Fibroblast of villous mesenchyme (primary cell): ENCODE results near the gene AMIGO1. TPM values are rescaled to one million over a fixed set of nuclear protein-coding genes. Genes with fewer than 3 reads are reported as not detected.
A peak's percentile ranks its signal among the peaks of the same experiment; 100 is the strongest.

ENCODE experiments used
- DNase-seq: peaks from one replicate; pipeline ENCODE4 v3.0.0-alpha.2; 2010; ENCODE audit warnings: low read depth
- H3K4me3 ChIP-seq: 2 replicates; pipeline ENCODE4 v1.5.1; 2011; ENCODE audit warnings: low read depth, mild to moderate bottlenecking, low read length
- total RNA-seq: library from RNA; depleted of rRNA; stranded (reverse); fragments of >200 nt; gene quantifications from 2 replicates; pipeline ENCODE4 v1.2.3, GENCODE V29; 2012
- TF ChIP-seq, protein P1 (sequence below): IDR thresholded peaks from 2 replicates; pipeline ENCODE4 v1.5.1; 2012; ENCODE audit warnings: low read depth, mild to moderate bottlenecking, low read length; ENCODE audit not compliant: insufficient read depth

AMIGO1 gene
- total RNA-seq, 1 donor = 3.5 TPM

DNA sequence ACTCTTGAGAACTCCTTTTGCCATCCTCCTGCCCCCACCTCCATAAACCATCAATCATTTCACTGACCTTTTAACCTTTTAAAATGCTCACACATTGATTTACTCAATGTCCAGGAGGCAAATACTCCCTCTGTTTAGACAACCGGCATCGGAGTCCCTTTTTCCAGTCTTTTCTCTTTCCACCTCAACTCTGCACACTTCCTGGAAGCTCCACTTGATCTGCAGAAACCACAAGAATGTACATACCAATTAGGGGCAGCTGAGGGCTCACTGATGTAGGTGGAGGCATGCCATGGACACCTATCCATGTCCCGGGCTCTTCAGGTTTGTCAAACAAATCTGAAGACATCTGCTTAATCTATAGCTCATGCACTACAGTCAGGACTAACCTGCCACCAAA is 5.3 kb upstream of the AMIGO1 start:
- TF ChIP-seq, protein P1, sequence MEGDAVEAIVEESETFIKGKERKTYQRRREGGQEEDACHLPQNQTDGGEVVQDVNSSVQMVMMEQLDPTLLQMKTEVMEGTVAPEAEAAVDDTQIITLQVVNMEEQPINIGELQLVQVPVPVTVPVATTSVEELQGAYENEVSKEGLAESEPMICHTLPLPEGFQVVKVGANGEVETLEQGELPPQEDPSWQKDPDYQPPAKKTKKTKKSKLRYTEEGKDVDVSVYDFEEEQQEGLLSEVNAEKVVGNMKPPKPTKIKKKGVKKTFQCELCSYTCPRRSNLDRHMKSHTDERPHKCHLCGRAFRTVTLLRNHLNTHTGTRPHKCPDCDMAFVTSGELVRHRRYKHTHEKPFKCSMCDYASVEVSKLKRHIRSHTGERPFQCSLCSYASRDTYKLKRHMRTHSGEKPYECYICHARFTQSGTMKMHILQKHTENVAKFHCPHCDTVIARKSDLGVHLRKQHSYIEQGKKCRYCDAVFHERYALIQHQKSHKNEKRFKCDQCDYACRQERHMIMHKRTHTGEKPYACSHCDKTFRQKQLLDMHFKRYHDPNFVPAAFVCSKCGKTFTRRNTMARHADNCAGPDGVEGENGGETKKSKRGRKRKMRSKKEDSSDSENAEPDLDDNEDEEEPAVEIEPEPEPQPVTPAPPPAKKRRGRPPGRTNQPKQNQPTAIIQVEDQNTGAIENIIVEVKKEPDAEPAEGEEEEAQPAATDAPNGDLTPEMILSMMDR = no peak
- H3K4me3 ChIP-seq = no peak overlapping the region
- no peak for DNase-seq

DNA sequence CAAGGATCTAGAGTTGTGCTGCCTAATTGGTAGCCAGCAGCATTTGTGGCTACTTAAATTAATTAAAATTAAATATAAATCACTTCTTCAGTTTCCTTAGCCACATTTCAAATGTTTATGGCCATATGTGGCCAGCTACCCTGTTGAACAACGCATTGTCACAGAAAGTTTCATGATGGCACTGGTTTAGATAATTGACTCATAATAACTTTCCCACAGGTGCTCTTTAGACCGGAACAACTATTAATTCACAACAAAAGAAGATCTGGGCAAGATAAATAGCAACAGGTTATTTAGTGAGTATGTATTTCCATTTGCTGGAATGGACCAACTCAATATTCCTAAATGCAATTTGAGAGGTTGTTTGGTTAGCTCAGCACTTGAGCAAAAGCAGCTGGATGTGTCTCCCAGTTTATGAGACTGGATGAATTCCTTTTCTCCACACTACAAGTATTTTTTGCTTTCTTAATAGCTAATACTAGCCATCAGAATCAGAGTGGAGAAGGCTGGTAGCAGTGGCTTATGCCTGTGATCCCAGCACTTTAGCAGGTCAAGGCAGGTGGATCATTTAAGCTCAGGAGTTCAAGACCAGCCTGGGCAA is 3.7 kb upstream of the AMIGO1 start:
- no peak overlapping the region for H3K4me3 ChIP-seq
- TF ChIP-seq, protein P1 = no peak
- DNase-seq = peak; percentile 25

DNA sequence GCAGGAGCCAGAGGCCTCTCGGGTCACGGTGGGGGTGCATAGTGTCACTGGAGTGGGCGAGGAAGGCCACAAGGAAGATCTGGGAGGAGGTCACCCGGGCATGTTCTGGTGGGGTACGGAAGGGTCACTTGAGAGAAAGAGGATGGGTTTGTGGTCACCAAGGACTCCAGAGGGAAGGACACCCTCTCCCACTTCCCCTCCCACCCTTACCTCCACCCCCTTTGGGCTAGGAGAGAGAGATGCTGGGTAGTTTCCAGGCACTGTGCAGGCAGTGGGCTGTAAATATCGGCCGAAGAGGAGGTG is 703 bp downstream of the AMIGO1 start:
- TF ChIP-seq, protein P1 = no peak
- H3K4me3 ChIP-seq = no peak overlapping the region
- DNase-seq = no peak

DNA sequence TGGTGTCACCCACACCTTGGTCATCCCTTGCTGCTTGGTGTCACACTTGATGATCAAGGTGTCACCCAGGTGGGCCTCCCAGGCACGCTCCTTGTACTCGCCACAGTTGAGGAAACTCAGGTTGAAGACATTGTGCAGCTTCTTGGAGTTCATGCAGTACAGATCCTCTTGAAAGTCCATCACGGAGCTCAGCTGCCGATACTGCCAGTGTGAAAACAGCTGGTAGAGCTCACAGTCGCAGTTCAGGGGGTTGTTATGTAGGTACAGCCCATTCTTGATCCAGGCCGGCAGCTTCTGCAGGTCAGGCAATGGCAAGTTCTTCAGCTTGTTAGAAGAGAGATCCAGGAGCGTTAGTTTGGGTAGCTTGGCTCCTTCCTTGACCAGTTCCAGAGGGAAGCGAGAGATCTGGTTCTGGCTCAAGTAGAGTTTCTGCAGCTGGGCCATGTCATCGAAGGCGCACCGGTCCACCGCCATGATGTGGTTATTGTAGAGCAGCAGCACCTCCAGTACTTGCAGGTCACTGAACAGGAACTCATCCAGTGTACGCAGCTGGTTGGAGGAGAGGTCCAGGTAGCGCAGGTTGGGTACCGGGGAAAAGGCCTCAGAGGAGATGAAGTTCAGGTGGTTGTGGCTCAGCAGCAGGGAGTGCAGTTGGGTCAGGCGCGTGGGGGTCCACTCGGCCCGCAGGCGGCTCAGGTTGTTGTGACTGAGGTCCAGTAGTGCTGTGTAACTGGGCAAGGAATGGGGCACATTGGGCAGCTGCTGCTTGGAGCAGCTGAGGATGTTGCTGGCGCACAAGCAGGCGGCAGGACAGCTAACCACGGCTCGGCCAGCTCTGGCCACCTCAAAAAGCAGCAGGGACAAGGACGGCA is 1.3 kb downstream of the AMIGO1 start:
- no peak overlapping the region for H3K4me3 ChIP-seq
- TF ChIP-seq, protein P1 = no peak
- DNase-seq = no peak

DNA sequence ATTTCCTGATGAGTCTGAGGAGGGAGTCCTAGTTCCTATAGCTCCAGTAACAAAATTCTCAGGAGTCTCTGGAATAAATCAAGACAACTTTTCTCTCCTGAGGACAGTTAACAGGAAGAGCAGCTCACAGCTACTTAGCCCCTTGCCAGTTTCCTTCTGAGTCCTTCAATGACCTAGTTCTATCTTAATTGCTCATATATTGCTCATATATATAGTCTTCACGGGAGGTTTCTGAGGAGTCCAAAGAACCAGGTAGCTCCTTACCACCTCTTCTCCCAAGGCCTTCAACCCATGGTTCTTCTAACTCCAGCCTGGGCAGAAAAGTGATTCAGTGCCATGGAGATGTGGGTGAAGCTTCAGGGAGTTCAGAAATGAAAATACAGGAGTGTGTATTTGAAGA is 4.6 kb downstream of the AMIGO1 start:
- DNase-seq = no peak
- H3K4me3 ChIP-seq = no peak overlapping the region
- TF ChIP-seq, protein P1 = no peak

DNA sequence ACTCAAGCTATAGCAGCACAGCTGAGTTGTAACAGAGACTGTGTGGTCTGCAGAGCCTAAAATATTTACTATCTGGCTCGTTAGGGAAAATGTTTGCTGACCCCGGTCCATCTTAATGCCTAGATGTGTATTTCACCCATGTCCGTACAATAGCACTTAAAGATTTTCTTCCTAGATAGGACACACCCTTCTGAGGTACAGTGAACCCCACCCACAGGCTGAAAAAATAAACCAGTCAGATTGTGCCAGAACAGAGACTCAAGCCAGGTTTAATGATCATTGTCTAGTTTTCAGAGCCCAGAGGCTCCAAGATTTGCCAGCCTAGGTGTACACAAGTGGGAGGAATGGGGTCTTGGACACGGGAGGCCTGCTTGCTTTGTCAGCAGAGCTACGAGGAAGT is 5.6 kb downstream of the AMIGO1 start:
- H3K4me3 ChIP-seq = no peak overlapping the region
- TF ChIP-seq, protein P1 = no peak
- no peak for DNase-seq

DNA sequence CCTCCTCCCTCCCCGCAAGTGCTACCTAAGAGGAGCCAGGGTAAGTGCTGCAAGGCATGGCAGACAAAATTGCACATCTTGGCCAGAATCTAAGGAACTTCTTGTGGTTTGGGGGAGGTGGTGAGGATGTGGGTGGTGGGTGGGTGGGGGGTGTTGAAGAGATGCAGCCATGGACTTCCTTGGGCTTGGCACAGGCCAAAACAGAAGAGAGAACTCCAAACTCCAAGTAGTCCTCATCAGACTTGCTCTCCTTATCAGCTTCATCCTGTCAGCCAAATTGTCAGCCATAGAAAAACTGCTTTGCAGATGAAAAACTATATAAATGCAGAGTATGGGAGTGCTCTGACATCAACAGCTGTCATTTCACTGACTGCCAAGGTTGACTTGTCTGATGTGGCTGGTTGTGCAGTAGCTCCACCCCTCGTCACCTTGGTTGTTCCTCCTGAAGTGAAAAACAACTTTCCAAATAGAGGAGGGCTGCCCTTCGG is 7.1 kb downstream of the AMIGO1 start:
- TF ChIP-seq, protein P1 = no peak
- no peak for DNase-seq
- H3K4me3 ChIP-seq = no peak overlapping the region
